ENCODE results near the gene BAZ2B.

Gene BAZ2B

GRCh38 chr2:159608723-159609308, 7.5 kb downstream of the BAZ2B start:
- Histone ChIP-seq H3K4me3 (no peak overlapping the region), H3K27ac (no peak overlapping the region)
- TF ChIP-seq CTCF (IDR thresholded peaks at IDR 0.05) = no peak
- DNase-seq (ENCODE audit: low spot score) = no peak

GRCh38 chr2:159608108-159608507, 8.2 kb downstream of the BAZ2B start:
- no peak for DNase-seq (ENCODE audit: low spot score)
- TF ChIP-seq CTCF (IDR thresholded peaks at IDR 0.05) = no peak
- no peak overlapping the region for H3K4me3 ChIP-seq
- no peak overlapping the region for H3K27ac ChIP-seq

- DNase-seq (ENCODE audit: low spot score) = no peak
- TF ChIP-seq CTCF (IDR thresholded peaks at IDR 0.05) = no peak
- Histone ChIP-seq H3K27ac (no peak overlapping the region), H3K4me3 (peak overlapping the region; percentile 7)
Measured at GRCh38 chr2:159606287-159606686, 10.1 kb downstream of the BAZ2B start.

- no peak overlapping the region for H3K27ac ChIP-seq
- H3K4me3 ChIP-seq = peak overlapping the region; percentile 7
- no peak for DNase-seq (ENCODE audit: low spot score)
- no peak for TF ChIP-seq CTCF (IDR thresholded peaks at IDR 0.05)
Measured at GRCh38 chr2:159605441-159606178, 10.7 kb downstream of the BAZ2B start.

GRCh38 chr2:159604159-159604558, 12.2 kb downstream of the BAZ2B start:
- no peak overlapping the region for H3K27ac ChIP-seq
- TF ChIP-seq CTCF (IDR thresholded peaks at IDR 0.05) = no peak
- no peak overlapping the region for H3K4me3 ChIP-seq

GRCh38 chr2:159600752-159601151, 15.6 kb downstream of the BAZ2B start:
- H3K27ac ChIP-seq = no peak overlapping the region

More at GRCh38 chr2:159604159-159604558, 12.2 kb downstream of the BAZ2B start:
- no peak for DNase-seq (ENCODE audit: low spot score)

More at GRCh38 chr2:159600752-159601151, 15.6 kb downstream of the BAZ2B start:
- H3K4me3 ChIP-seq = no peak overlapping the region
- DNase-seq (ENCODE audit: low spot score) = no peak
- no peak for TF ChIP-seq CTCF (IDR thresholded peaks at IDR 0.05)
